GM18502 (cell line): ENCODE data around the gene SULT1A1.
A peak's percentile ranks its signal among the peaks of the same experiment; 100 is the strongest.
"Not testable (repeated sequence)": the region's sequence is repeated elsewhere in the genome, so short reads cannot be mapped to it uniquely, and the experiment has no call there.

Experiments
- ATAC-seq: cut with Tn5 transposase; IDR thresholded peaks from one replicate; pipeline ENCODE4 v1.9.1; 2021; ENCODE audit warnings: mild to moderate bottlenecking; ENCODE audit not compliant: unreplicated experiment, poor library complexity

SULT1A1 gene

GRCh38 chr16:28609631-28610594 is at the start of gene SULT1A1:
SULT1A1 (minus strand) TSS chr16:28610044; CDS start chr16:28608855, 1,189 bp downstream.
- ATAC-seq: no peak

GRCh38 chr16:28639959-28640358 is 30.1 kb upstream of the SULT1A1 start:
- not testable (repeated sequence) for ATAC-seq

DNA sequence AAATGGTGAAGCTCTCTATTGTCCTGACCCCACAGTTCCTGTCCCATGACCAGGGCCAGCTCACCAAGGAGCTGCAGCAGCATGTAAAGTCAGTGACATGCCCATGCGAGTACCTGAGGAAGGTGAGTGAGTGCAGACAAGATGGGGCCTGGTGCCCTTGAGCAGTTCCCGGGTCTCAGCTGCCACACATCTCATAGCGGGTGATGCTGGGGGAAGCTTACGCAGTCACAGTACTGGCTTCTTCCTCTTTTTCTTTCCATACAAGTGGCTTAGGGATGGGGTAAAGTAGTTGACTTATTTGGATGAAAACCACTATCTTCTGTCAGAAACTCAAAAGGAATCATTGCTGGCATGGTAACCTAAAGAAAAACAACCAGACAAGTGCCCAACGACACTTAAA is 28.5 kb upstream of the SULT1A1 start:
- ATAC-seq: not testable (repeated sequence)

- ATAC-seq: not testable (repeated sequence)
Observed at GRCh38 chr16:28637765-28638164, 27.9 kb upstream of the SULT1A1 start, which contains the start of gene NPIPB8. NPIPB8 (plus strand) TSS chr16:28638065; CDS start chr16:28638361, 296 bp downstream.

- not testable (repeated sequence) for ATAC-seq
Observed at GRCh38 chr16:28636093-28636823, 26.4 kb upstream of the SULT1A1 start.

GRCh38 chr16:28630905-28631304 is 21.1 kb upstream of the SULT1A1 start:
- not testable (repeated sequence) for ATAC-seq

DNA sequence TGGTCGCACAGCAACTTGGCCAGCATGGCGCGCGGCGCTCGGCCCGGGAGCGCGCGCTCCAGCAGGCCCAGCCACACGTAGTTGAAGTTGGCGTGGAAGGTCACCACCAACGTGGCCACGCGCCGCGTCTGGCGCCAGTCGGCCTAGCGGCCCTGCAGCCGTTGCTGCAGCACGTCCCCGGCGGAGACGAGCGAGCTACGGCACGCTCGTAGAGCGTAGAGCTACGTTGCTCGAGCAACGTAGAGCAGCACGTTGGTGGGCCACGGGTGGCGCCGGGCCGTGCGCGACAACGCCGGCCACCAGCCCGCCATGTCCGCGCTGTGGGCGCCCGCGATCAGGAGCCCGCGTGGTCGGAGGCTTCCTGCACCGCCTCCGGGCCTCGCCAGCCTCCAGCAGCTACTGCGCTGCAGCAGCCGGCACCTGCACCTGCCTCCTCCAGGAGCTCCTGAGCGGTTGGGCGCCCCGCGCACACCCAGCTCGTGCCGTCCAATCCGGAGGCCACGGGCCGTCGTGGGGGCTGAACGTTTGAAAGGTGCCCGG is 13.4 kb upstream of the SULT1A1 start:
- ATAC-seq: no peak

DNA sequence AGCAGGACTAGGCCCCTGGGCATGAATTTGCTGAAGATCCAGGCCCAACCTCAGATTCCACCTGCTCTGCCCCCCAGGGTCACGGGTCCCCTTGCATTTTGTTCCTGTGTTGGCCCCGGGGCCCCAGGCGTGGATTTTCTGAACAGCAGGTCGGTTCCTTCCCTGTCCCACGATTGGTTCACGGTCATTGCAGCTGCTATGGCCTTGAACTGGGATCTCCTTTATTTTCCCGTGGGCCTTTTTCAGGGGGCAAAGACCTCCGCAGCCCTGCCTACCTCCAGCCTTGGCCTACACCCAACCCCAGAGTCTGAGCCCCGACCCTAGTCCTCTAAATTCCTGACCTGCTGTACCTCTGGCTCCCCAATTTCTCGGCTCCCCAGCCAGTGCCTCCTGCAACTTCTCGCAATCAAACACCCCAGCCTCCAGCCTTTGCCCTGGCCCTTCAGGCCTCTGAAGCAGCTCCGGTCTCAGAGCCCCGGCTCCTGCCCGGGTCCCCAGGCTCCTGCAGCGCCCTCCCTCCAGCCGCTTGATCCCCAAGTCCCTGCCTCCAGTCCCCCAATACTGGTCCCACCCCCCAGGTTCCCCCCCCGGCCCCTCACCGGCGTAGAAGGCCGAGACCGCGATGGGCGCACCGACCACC is 12.8 kb upstream of the SULT1A1 start:
- ATAC-seq: not testable (repeated sequence)

- no peak for ATAC-seq
Observed at GRCh38 chr16:28621481-28622155, 11.8 kb upstream of the SULT1A1 start.

DNA sequence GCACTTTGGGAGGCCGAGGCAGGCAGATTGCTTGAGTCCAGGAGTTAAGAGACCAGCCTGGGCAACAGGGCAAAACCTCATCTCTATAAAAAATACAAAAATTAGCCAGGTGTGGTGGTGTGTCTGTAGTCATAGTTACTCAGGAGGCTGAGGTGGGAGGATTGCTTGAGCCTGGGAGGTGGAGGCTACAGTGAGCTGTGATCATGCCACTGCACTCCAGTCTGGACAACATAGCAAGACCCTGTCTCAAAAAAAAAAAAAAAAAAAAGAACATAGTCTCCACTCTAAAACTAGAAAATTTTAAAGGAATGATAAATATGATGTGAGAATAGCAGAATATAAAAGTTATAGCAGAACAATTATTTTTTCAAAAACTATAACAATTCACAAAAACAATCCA is 10.5 kb upstream of the SULT1A1 start:
- not testable (repeated sequence) for ATAC-seq

GRCh38 chr16:28617874-28618273 is 8.0 kb upstream of the SULT1A1 start:
- no peak for ATAC-seq

- ATAC-seq: no peak
Observed at GRCh38 chr16:28616636-28617035, 6.8 kb upstream of the SULT1A1 start.

GRCh38 chr16:28616224-28616577 is 6.4 kb upstream of the SULT1A1 start:
- ATAC-seq: not testable (repeated sequence)

DNA sequence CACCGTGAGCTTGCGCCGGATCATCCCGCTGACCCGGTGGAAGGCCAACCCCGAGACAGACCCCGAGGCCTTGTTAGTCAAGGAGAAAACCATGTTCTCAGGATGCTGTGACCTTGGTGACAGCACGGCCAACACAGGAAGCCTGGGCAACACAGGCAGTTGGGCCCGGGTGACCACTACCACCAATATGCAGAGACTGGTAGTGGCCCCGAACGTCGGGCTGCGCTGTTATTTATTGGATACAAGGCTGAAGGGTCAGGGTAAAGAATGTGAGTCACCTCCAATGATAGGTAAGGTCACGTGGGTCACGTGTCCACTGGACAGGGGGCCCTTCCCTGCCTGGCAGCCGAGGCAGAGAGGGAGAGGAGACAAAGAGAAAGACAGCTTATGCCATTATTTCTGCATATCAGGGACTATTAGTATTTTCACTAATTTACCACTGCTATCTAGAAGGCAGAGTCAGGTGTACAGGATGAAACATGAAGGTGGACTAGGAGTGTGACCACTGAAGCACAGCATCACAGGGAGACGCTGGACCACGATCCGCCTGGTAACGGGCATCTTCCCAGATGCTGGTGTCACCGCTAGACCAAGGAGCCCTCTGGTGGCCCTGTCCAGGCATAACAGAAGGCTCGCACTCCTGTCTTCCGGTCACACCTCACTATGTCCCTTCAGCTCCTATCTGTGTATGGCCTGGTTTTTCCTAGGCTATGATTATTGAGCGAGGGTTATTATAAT is 5.8 kb upstream of the SULT1A1 start:
- not testable (repeated sequence) for ATAC-seq

DNA sequence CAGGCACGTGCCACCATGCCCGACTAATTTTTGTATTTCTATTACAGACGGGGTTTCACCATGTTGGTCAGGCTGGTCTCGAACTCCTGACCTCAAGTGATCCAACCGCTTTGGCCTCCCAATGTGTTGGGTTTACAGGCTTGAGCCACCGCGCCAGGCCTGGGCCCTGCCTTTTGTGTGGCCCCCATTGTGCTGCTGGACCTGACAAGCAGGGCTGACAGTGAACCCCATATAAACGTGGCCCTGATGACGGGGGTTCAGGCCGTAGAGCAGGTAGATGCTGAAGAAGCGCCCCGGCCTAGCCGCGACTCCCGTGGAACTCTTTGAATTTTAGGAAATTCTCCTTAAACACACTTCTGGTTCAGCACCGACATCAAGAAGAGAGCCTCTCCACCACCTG is 4.7 kb upstream of the SULT1A1 start:
- ATAC-seq: not testable (repeated sequence)

DNA sequence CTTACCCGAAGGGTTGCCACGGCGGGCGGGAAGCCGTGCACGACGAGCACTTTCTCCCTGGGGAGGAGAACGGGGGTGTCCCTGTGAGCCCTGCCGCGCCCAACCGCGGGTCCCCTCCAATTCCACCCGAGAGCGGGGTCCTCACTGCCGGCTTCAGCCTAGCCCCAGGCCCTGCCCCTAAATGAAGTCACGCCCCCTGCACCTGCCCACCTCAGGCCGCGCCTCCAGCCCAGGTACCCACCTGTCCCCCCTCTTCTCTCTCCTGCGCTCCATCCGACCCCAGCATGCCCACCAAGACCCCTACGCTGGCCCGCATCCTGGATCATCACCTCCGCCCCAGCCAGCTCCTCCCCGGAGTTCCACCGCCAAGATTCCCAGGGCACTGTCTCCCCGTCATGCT is 4.1 kb upstream of the SULT1A1 start:
- not testable (repeated sequence) for ATAC-seq

GRCh38 chr16:28612359-28613280 is 2.8 kb upstream of the SULT1A1 start:
- peak; percentile 65 for ATAC-seq

DNA sequence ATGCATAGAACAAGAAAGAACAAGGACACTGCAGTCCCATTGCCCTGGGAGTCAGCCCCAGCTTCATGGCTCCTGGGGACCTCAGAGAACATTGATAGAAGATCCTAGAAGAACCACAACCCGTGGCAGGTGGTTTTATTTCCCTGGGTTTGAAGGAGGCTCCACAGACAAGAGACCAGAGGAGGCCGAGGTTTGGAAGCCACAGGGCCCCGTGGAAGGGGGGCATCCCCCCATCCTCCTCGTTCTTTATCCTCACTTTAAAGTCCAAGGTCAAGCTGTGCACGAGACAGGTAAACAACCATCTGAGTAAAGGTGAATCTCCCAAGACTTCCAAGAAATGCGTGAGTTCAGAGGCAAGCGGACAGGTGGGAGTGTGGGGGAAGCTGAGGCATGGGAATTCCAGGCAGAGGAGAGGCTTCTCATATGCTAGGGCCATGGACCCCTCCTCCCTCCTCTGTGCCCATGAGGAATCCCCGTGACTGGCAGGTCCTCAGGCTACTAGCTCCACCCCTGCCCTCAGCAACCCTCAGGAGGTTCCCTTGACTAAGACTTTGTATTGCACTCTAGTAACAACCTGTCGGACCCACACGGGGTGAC is 849 bp upstream of the SULT1A1 start:
- no peak for ATAC-seq
